Fibroblast of gingiva (primary cell): Measurements from ENCODE around the gene OSBPL5.
"Not testable (repeated sequence)": the region's sequence is repeated elsewhere in the genome, so short reads cannot be mapped to it uniquely, and the experiment has no call there.

ENCODE experiments used
- DNase-seq: peaks from one replicate; pipeline ENCODE4 v3.0.0-alpha.2; 2011; ENCODE audit warnings: low read depth

Gene OSBPL5

DNA sequence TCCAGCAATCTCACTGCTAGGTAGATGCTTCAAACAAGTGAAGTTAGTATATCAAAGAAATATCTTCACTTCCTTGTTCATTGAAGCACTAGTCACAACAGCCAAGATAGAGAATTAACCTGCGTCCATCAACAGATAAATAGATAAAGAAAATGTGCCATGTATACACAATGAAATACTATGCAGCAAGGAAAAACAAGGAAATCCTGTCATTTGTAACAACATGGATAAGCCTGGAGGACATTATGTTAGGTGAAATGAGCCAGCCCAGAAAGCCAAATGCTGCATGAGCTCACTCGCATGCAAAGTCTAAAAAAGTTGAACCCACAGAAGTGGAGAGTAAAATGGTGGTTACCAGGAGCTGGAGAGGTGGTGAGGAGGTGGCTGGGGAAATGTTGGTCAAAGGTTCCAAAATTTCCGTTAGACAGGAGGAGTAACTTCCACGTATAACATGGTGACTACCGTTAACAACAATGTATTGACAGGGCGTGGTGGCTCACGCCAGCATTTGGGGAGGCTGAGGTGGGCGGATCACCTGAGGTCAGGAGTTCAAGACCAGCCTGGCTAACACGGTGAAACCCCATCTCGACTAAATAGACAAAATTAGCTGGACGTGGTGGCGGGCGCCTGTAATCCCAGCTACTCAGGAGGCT is 84.3 kb downstream of the OSBPL5 start:
- no peak for DNase-seq

DNA sequence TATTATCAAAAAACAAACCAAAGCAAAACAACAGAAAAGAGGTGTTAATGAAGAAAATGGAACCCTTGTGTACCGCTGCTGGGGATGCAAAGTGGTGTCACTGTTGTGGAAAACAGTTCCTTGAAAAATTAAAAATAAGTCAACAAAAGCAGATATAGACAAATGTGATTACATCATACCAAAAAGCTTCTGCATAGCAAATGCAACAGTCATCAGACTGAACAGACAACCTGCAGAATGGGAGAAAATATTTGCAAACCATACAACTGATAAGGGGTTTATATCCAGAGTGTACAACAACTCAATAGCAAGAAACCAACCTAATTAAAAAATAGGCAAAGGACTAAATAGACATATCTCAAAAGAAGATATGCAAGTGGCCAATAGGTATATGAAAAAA is 85.0 kb downstream of the OSBPL5 start:
- DNase-seq: no peak

DNA sequence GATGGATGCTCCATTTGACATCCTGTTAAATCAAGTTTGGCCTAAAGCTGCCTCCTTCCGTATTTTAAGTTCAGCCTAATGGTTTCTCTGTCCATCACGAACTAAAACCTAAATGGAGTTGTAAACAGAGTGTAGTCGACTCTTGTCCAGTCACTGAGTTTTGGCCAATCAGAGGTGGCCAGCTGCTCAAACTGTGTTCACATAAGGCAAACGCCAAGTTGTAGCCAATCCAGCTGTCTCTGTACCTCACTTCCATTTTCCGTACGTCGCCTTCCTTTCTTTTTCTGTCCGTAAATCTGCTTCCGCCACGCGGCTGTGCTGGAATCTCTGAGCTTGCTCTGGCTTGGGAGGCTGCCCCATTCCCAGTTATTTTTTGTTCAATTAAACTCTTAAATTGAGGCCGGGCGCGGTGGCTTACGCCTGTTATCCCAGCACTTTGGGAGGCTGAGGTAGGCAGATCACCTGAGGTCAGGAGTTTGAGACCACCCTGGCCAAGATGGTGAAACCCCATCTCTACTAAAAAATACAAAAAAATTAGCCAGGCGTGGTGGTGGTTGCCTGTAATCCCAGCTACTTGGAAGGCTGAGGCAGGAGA is 87.2 kb downstream of the OSBPL5 start:
- no peak for DNase-seq

DNA sequence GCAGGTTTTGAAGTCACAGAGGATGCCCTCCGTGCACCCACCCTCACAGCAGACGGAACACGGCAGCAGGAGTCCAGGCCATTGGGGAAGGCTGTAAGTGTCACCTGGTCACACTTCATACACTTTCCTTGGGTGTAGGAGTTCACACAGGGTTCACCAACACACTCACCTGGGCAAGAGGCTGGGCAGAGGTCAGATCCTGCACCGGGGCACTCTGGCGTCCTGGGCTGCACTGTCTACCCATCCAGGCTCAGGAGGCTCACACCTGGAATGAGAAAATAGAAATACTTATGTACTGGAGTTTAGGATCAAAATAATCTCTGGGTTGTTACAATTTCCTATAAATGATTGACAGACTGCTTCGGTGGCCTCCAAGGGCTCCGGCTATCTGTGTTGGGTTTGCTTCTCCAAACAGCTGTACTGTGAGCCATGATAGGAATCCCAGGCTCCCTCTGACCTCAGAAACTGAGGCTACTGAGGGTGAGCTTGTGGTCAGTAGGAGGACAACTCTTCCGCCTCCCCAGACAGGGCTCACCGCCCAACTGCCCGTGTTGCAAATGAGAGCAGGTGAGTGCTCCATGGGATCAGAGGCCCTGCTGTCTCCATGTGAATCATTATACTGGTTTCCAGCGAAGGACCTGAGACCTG is 87.8 kb downstream of the OSBPL5 start:
- DNase-seq: no peak

DNA sequence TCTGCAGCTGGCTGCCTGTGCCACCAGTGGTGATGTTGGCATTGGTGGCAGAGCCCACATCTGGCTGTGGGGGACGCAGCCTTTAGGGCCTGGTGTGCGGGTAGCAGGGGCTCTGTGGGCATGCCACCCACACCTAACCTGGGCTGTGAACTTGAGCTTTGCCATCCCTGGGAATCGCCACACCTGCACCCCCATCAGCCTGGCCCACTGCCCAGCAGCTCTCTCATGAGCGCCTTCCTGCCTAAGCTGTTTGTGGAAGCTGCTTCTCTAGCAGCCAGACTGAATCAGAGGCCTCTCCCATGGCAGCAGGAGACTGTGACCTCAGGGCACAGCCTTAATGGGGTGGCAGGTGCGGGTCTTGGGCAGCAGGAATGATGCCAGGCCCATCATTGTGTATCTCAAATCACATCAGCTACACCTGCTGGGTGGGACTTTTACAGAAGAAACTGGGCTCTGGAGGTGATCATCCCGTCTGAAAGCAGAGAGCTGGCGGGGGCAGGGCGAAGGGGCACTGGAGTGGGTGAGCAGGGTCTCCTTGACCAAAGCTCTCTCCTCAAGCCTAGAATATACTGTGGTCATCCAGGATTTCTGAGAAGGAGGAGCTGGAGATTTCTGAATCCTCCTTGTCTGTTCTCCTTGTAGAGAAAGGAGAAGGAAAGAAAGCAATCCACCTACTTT is 90.1 kb downstream of the OSBPL5 start:
- DNase-seq: no peak

DNA sequence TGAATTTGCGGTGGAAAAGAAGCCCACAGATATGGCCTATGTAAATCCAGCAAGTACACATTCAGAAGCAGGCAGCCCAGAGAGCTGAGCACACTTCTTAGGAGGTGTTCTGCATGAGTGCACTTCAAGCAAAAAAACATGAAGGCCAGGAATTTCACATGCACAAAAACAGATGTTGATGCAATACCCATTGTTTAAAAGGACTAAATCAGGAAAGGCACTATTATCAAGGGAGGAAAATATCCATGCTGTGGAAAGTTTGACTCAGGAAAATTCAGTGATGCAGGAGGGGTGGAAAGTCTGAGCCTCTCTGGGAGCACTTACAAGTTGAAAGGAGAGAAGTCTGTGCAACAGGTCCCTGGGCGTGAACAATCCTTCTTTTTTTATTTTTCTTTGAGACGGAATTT is 92.1 kb downstream of the OSBPL5 start:
- peak; percentile 98 for DNase-seq

DNA sequence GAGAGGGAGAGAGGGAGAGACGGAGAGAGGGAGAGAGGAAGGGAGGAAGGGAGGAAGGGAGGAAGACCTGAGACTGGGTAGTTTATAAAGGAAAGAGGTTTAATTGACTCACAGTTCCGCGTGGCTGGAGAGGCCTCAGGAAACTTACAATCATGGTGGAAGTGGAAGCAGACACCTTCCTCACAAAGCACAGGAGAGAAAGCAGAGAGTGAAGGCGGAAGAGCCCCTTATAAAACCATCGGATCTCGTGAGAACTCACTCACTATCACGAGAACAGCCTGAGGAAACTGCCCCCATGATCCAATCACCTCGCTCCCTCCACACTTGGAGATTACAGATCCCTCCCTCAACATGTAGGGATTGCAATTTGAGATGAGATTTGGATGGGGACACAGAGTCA is 95.7 kb downstream of the OSBPL5 start:
- DNase-seq: no peak

DNA sequence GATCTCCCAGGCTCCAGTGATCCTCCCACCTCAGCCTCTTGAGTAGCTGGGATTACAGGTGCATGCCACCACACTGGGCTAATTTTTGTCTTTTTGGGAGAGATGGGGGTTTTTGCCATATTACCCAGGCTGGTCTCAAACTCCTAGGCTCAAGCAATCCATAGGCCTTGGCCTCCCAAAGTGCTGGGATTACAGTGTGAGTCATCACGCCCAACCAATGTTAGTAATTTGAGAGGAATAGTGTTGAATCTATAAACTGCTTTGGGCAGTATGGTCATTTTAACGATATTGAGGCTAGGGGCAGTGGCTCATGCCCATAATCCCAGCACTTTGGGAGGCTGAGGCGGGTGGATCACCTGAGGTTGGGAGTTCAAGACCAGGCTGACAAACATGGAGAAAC is 98.8 kb downstream of the OSBPL5 start:
- not testable (repeated sequence) for DNase-seq

DNA sequence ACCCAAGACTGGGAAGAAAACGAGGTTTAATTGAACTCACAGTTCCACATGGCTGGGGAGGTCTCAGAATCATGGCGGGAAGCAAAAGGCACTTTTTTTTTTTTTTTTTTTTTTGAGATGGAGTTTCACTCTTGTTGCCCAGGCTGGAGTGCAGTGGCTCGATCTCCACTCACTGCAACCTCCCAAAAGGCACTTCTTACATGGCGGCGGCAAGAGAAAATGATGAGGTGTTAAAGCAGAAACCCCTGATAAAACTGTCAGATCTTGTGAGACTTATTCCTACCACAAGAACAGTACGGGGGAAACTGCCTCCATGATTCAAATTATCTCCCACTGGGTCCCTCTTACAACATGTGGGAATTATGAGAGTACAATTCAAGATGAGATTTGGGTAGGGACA is 100.4 kb downstream of the OSBPL5 start:
- not testable (repeated sequence) for DNase-seq

DNA sequence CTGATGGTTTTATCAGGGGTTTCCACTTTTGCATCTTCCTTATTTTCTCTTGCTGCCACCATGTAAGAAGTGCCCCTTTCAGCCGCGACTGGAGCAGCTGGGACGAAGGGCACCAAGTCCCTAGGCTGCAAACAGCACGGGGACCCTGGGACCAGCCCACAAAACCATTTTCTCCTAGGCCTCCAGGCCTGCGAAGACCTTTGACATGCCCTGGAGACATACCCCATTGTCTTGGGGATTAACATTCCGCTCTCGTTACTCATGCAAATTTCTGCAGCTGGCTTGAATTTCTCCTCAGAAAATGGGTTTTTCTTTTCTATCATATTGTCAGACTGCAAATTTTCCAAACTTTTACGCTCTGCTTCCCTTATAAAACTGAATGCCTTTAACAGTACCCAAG is 101.2 kb downstream of the OSBPL5 start:
- DNase-seq: peak; percentile 47

DNA sequence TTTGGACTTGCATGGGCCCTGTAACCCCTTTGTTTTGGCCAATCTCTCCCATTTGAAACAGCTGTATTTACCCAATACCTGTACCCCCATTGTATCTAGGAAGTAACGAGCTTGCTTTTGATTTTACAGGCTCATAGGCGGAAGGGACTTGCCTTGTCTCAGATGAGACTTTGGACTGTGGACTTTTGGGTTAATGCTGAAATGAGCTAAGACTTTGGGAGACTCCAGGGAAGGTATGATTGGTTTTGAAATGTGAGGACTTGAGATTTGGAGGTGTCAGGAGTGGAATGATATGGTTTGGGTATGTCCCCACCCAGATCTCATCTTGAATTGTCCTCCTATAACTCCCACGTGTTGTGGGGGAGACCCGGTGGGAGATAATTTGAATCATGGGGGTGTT is 101.7 kb downstream of the OSBPL5 start:
- DNase-seq: not testable (repeated sequence)

DNA sequence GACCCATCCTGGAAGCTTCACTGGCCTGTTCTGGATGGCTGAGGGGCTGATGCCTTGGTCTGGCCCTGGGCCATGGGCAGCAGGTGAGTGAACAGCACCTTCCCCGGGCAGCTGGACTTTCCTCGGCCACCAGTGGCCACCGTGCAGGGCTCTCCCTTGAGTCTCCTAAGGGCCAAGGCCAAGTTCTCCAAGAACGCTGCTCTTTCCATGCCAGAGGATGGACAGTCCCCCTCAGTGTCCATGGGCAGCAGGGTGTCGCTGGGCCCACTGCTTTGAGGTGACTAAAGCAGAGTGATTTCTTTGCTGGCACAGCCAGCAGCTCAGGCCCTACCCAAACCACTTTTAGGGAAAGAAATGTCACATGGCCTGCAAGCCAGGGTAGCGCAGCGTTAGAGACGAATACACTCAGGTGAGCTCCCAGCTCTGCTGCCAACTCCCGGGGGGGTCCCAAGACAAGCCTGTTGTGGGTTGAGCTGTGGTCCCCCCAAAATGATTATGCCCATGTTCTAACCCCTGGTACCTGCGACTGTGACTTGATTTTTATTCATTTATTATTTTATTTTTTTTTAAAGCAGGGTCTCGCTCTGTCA is 104.6 kb downstream of the OSBPL5 start:
- DNase-seq: no peak

DNA sequence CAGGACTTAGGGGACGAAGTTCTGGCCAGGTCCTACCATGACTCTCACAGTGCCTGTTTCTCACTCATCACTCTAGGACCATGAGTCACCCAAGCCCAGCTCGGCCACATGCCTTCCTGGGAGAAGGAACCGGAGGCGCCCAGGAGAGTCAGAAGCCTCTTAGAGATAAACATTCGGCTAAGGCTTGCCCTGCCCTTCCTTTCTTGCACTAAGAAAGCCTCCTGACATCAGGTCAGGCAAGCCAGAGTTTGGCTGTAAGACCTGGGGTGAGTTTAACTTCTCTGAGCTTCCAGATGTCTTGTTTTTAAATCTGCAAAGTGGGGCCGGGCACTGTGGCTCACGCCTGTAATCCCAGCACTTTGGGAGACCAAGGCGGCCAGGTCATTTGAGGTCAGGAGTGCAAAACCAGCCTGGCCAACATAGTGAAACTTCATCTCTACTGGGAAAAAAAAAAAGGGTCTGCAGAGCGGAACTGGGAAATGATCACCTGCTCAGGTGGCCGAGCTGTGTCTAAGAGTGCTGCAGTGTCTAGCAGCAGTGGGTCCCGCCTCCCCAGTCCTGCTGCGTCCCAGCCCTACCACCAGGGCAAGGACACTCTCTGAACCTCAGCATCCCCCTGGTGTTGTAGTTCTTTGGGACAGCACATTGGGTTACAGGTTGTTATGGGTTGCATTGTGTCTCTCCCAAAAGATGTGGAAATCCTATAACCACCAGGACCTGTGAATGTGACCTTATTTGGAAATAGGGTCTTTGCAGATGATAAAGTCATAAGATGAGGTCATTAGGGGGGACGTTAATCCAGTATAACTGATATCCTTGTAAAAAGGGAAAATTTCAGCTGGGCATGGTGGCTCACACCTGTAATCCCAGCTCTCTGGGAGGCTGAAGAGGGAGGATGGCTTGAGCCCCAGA is 106.1 kb downstream of the OSBPL5 start:
- DNase-seq: peak; percentile 82

DNA sequence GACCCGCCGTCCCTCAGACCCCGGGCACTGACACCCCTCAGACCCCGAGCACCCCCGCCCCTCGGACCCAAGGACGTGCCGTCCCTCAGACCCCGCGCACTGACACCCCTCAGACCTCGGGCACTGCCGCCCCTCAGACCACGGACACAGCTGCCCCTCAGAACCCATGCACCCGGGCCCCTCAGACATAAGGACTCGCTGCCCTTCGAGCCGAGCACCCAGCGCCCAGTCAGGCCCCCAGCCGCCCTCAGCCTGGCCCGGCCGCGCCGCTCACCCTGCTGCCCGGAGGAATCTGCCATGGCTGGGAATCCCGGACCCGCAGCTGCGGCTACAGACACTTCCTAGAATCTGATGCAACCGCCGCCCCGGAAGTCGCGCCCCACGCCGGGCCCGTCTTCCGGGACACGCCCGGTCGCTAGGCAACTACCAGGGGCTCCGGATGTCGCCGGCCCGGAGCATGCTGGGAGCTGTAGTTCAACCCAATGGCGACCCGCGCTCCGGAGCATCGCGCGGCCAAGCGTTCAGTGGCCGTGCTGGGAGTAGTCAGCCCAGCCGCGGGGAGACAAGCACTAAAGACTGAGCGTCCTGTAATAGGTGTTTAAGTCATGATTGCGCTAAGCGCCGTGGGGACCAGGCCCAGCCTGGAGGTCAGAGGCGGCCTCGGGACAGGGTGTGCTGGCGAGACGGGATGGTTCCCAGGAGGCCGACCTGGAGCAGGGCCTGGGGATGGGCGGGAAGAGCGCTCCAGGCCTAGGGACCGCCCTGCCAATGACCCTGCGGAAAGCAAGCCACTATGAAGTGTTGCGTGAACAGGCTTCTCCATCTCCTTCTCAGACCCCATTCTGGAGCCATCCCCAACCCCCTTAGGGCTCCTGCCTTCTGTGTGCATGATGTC is 107.8 kb downstream of the OSBPL5 start, which contains the start of gene CARS1:
CARS1 (minus strand) TSS at position 355 of the 895 bp plus-strand sequence; CDS start at position 299, 56 bp downstream.
- peak; percentile 94 for DNase-seq

DNA sequence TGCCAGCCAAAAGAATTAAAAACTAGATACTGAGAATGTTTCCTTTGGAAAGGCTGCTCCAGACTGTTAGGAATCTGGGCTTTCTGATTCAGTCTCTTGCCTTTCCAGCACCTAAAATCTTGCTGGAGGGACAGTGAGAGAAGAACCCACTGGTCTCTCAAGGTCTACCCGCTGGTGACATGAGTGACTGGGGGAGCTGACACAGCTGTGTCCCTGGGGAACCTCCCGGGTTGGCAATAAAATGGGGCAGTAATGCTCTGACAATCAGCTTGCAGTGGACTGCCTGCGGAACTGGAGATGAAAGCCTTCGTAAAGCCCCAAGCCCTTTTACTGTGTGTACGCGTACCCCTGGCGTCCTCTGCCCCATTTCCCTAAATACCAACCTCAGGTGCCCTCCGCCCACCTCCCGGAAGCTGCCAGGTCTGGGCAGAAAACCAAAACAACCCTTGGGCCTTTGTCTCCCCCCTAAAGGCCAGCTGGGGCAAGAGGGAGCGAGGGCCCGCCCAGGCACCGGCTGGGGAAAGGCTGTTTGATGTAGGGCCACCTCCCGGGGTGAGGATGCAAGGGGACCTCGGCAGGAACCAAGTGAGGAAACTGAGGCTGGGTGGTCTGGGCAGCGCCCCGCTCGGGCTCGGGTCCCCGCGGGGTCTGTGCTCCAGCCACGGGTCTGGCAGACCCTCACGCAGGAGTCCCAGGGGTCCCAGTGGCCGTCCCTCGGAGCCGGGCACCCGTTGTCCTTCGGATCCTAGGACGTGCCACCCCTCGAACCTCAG is 108.6 kb downstream of the OSBPL5 start:
- DNase-seq: no peak

DNA sequence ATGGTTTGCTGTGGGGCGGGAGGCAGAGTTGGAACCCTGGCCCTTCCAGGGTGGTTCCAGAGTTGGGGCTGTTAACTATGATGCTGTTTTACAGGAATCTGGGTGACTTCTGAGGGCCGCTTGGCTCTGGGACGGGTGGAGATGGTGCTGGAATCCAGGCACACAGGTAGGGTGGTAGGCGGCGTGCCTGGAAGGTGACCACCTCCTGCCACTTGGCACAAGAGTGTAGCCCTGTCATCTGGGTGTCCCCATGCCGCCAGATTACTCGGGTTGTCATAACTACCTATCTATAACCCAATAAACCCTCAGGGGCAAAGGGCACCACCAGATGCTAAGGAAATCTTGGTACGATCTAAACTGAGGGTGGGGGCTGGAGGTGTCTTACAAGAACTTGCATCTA is 109.2 kb downstream of the OSBPL5 start:
- no peak for DNase-seq

DNA sequence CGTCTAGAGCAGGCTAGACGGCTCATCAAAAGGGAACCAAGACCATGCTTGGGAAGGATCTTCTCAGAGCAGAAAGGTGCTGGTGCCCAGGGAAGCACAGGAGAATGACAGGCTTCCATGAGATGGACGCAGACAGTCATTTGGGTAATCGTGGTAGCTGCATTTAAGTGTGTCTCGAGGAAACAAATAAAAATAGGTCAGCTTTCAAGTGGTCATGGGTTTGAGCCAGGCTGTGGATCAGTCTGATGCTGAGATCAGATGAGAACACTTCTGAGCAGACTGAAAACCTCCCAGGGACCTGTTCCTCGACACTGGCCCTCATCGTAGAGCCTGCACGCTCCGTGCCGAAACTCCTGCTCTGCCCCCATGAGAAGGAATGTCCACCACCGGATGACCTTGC is 112.5 kb downstream of the OSBPL5 start:
- no peak for DNase-seq

DNA sequence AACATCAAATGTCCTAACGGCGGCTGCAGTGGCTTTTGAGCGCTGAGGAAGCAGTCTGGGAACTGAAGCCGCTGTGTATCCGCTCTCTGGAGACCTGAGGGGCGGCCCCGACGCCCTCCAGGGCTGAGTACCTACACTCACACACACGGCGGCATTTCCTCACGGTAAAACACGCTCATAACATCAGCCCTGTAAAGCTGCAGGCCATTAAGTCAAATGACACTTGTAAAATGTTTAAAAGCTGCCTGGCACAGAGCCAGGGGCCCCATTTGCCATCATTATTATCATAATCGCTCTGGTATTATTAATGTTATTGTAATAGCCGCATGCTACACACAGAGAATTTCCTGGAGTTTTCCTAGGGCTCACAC is 113.0 kb downstream of the OSBPL5 start:
- DNase-seq: no peak

DNA sequence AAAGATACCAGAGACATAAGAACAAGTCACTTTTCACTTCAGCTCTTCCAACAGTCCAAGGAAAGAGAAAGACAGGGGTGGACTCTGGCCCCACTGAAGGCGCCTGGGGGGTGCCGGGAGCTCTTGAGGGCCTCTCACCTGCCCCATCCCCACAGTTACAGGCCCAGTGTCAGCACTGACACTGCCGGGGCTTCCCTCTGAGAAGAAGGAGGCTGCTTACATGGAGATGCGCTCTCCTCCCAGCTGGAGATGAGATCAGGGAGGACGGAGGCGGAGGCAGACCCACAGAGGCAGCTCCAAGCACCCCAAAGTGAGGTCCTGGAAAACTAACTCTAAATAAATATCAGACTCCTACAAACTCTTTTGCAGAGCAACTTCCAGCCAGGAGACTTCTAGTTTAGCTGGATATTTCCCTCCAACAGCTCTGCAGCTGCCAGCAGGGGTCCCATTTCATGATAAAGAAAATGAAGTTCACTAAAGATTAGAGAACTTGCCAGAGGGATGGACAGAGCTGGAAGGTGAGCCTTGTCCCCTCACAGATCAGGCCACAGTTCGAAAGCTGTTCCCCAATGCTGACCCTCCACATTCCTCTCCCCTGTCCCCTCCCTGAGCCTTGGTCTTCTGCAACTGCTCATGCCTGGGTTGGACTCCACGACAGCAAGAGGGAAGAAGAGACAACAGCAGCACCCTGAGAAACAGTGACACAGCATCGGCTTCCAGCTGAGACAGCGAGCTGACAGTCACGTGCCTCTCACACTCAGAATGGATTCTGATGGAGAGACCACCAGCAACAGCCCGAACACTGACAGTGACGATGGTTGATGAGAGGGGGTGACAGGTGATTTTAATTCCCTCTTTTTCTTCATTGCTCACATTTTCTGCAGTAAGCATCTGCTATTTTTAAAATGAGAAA is 113.7 kb downstream of the OSBPL5 start:
- DNase-seq: no peak
